Neural progenitor cell (in vitro differentiated cells): Measurements from ENCODE around the gene MESD.

Source experiments
- EZH2 ChIP-seq: fragments of 200-600 bp; sonication (generic); IDR thresholded peaks from 2 replicates; pipeline ENCODE4 v1.6.1; 2017; ENCODE audit warnings: antibody characterized with exemption, mild to moderate bottlenecking, moderate library complexity
- TF ChIP-seq, protein P1 (sequence below): fragments of 200-600 bp; sonication (generic); IDR thresholded peaks from 2 replicates; pipeline ENCODE4 v1.5.1; 2017; ENCODE audit warnings: antibody characterized with exemption, mild to moderate bottlenecking

DNA sequence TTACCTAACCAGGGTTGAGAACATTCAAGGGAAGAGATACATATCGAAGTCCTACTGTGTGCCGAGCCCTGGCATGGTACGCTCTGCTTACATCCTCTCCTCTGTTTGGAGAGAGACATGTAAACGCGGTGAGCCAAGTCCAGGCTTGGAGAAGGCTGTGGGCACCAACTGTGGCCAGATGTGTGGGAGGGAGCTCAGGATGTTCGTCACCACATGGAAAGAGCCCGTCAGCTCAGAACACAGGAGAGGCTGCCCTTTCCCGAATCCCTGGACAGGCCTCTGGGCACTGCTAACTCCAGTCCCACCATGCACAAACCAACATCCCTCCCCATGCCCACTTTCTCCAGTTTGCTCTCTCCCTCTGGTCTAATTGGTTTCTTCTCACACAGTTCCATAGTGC lies 43.0 kb downstream of the MESD start:
- TF ChIP-seq, protein P1, sequence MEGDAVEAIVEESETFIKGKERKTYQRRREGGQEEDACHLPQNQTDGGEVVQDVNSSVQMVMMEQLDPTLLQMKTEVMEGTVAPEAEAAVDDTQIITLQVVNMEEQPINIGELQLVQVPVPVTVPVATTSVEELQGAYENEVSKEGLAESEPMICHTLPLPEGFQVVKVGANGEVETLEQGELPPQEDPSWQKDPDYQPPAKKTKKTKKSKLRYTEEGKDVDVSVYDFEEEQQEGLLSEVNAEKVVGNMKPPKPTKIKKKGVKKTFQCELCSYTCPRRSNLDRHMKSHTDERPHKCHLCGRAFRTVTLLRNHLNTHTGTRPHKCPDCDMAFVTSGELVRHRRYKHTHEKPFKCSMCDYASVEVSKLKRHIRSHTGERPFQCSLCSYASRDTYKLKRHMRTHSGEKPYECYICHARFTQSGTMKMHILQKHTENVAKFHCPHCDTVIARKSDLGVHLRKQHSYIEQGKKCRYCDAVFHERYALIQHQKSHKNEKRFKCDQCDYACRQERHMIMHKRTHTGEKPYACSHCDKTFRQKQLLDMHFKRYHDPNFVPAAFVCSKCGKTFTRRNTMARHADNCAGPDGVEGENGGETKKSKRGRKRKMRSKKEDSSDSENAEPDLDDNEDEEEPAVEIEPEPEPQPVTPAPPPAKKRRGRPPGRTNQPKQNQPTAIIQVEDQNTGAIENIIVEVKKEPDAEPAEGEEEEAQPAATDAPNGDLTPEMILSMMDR, result no peak
- TF ChIP-seq EZH2, result no peak
